Neural progenitor cell (in vitro differentiated cells): ENCODE results near the gene ARHGEF40. TPM values are rescaled to one million over a fixed set of nuclear protein-coding genes. Genes with fewer than 3 reads are reported as not detected.

Source experiments
- DNase-seq: peaks from one replicate; pipeline ENCODE4 v3.0.0-alpha.2; 2016; ENCODE audit warnings: low spot score
- H2AFZ ChIP-seq: fragments of 200-600 bp; sonication (generic); replicated peaks from 2 replicates; pipeline ENCODE4 v1.6.1; 2016; ENCODE audit warnings: antibody characterized with exemption
- H3F3A ChIP-seq: fragments of 200-600 bp; sonication (generic); 2 replicates; pipeline ENCODE4 v1.6.1; 2016; ENCODE audit warnings: antibody characterized with exemption, low read depth
- H3K27ac ChIP-seq: fragments of 200-600 bp; sonication (generic); 2 replicates; pipeline ENCODE4 v1.5.1; 2016; ENCODE audit warnings: mild to moderate bottlenecking
- H3K27me3 ChIP-seq: fragments of 200-600 bp; sonication (generic); 2 replicates; pipeline ENCODE4 v1.6.1; 2016; ENCODE audit warnings: mild to moderate bottlenecking, moderate library complexity
- H3K36me3 ChIP-seq: fragments of 200-600 bp; sonication (generic); 2 replicates; pipeline ENCODE4 v1.5.1; 2016
- H3K4me1 ChIP-seq: fragments of 200-600 bp; sonication (generic); 2 replicates; pipeline ENCODE4 v1.6.1; 2016; ENCODE audit warnings: mixed run types
- H3K4me2 ChIP-seq: fragments of 200-600 bp; sonication (generic); 2 replicates; pipeline ENCODE4 v1.6.1; 2016
- H3K4me3 ChIP-seq: fragments of 200-600 bp; sonication (generic); 2 replicates; pipeline ENCODE4 v1.5.1; 2016
- H3K79me2 ChIP-seq: fragments of 200-600 bp; sonication (generic); 2 replicates; pipeline ENCODE4 v1.6.1; 2016; ENCODE audit warnings: low read depth
- H3K9ac ChIP-seq: fragments of 200-600 bp; sonication (generic); 2 replicates; pipeline ENCODE4 v1.6.1; 2016
- H3K9me3 ChIP-seq: fragments of 200-600 bp; sonication (generic); 2 replicates; pipeline ENCODE4 v1.5.1; 2016; ENCODE audit warnings: low read depth
- H4K20me1 ChIP-seq: fragments of 200-600 bp; sonication (generic); 2 replicates; pipeline ENCODE4 v1.6.1; 2016; ENCODE audit warnings: low read depth
- H3K27ac Mint-ChIP-seq: 3 replicates; pipeline ENCODE4 v1.8.0; 2021; ENCODE audit warnings: mixed read lengths
- H3K27me3 Mint-ChIP-seq: 2 replicates; pipeline ENCODE4 v1.8.0; 2022; ENCODE audit warnings: low read depth, mild to moderate bottlenecking, inconsistent platforms, moderate library complexity, mixed read lengths; ENCODE audit not compliant: insufficient read depth
- H3K36me3 Mint-ChIP-seq: 3 replicates; pipeline ENCODE4 v1.8.0; 2021; ENCODE audit warnings: mixed read lengths
- H3K4me1 Mint-ChIP-seq: 3 replicates; pipeline ENCODE4 v1.8.0; 2021; ENCODE audit warnings: mixed read lengths
- H3K4me3 Mint-ChIP-seq: 3 replicates; pipeline ENCODE4 v1.8.0; 2021; ENCODE audit warnings: mild to moderate bottlenecking, moderate library complexity, mixed read lengths
- H3K9me3 Mint-ChIP-seq: 3 replicates; pipeline ENCODE4 v1.8.0; 2020; ENCODE audit warnings: mixed read lengths
- CTCF ChIP-seq: fragments of 200-600 bp; sonication (generic); IDR thresholded peaks from 2 replicates; pipeline ENCODE4 v1.5.1; 2017; ENCODE audit warnings: antibody characterized with exemption, mild to moderate bottlenecking
- EZH2 ChIP-seq: fragments of 200-600 bp; sonication (generic); IDR thresholded peaks from 2 replicates; pipeline ENCODE4 v1.6.1; 2017; ENCODE audit warnings: antibody characterized with exemption, mild to moderate bottlenecking, moderate library complexity
- EZH2phosphoT487 ChIP-seq: fragments of 200-600 bp; sonication (generic); IDR thresholded peaks from 2 replicates; pipeline ENCODE4 v1.6.1; 2017; ENCODE audit warnings: antibody characterized with exemption
- total RNA-seq: library from RNA; depleted of rRNA; stranded (reverse); fragments of >200 nt; gene quantifications from 2 replicates; pipeline ENCODE4 v1.2.3, GENCODE V29; 2015; ENCODE audit warnings: low replicate concordance

The ARHGEF40 gene
- total RNA-seq, 1 donor from 2014 or later = 15.0 TPM

- H3K4me3 ChIP-seq = no peak within 1 kb of the TSS
- H3K4me1 ChIP-seq = peaks cover 11% of the 10 kb centered on the region
- H3K9me3 ChIP-seq = no peaks in the 10 kb centered on the region
- H3K4me2 ChIP-seq = no peak within 1 kb of the TSS
- no peak within 1 kb of the TSS for H3K9ac ChIP-seq
- no peaks in the 10 kb centered on the region for H4K20me1 ChIP-seq
- H3K27me3 Mint-ChIP-seq = peaks cover 10% of the 10 kb centered on the region
- no peaks in the 10 kb centered on the region for H3K36me3 Mint-ChIP-seq
- H3K27ac Mint-ChIP-seq = no peak within 1 kb of the TSS
- no peak within 1 kb of the TSS for H3K27ac ChIP-seq
- no peaks in the 10 kb centered on the region for H3F3A ChIP-seq
- H3K4me1 Mint-ChIP-seq = peaks cover 7% of the 10 kb centered on the region
- no peak within 1 kb of the TSS for H2AFZ ChIP-seq
- DNase-seq = no peak
- no peak for TF ChIP-seq EZH2
- no peak for TF ChIP-seq EZH2phosphoT487
- no peak for TF ChIP-seq CTCF
- H3K79me2 ChIP-seq = no peaks in the 10 kb centered on the region
- peak within 1 kb of the TSS; percentile 14 for H3K4me3 Mint-ChIP-seq
- no peaks in the 10 kb centered on the region for H3K9me3 Mint-ChIP-seq
- no peaks in the 10 kb centered on the region for H3K36me3 ChIP-seq
- H3K27me3 ChIP-seq = no peaks in the 10 kb centered on the region
Observed at GRCh38 chr14:21034707-21035106, 35.4 kb upstream of the ARHGEF40 start, which contains the start of gene RNASE13. Gene RNASE13 (minus strand): TSS chr14:21034807. CDS start chr14:21034288, 519 bp downstream.

GRCh38 chr14:21036751-21037150 is 33.4 kb upstream of the ARHGEF40 start:
- H3K79me2 ChIP-seq = no peaks in the 10 kb centered on the region
- H3K27ac ChIP-seq = no peak overlapping the region
- H3K4me2 ChIP-seq = no peak overlapping the region

GRCh38 chr14:21037156-21037555 is 32.9 kb upstream of the ARHGEF40 start:
- Mint-ChIP-seq H3K27ac (no peak overlapping the region), H3K9me3 (no peaks in the 10 kb centered on the region), H3K4me3 (no peak overlapping the region), H3K27me3 (peaks cover 12% of the 10 kb centered on the region), H3K4me1 (peaks cover 17% of the 10 kb centered on the region), H3K36me3 (no peaks in the 10 kb centered on the region)
- H3K36me3 ChIP-seq = no peaks in the 10 kb centered on the region
- no peak for DNase-seq
- TF ChIP-seq CTCF = no peak
- TF ChIP-seq EZH2phosphoT487 = no peak
- TF ChIP-seq EZH2 = no peak
- no peak overlapping the region for H3K4me3 ChIP-seq
- no peaks in the 10 kb centered on the region for H3F3A ChIP-seq
- no peak overlapping the region for H3K27ac ChIP-seq
- no peak overlapping the region for H3K4me2 ChIP-seq
- no peaks in the 10 kb centered on the region for H3K79me2 ChIP-seq
- H3K9me3 ChIP-seq = no peaks in the 10 kb centered on the region
- no peaks in the 10 kb centered on the region for H3K27me3 ChIP-seq
- H2AFZ ChIP-seq = no peak overlapping the region
- no peaks in the 10 kb centered on the region for H4K20me1 ChIP-seq
- H3K9ac ChIP-seq = no peak overlapping the region
- peaks cover 11% of the 10 kb centered on the region for H3K4me1 ChIP-seq

More at GRCh38 chr14:21036751-21037150, 33.4 kb upstream of the ARHGEF40 start:
- Mint-ChIP-seq H3K4me1 (peaks cover 17% of the 10 kb centered on the region), H3K27me3 (peaks cover 12% of the 10 kb centered on the region), H3K4me3 (no peak overlapping the region), H3K27ac (no peak overlapping the region), H3K9me3 (no peaks in the 10 kb centered on the region), H3K36me3 (no peaks in the 10 kb centered on the region)
- Histone ChIP-seq H3K9me3 (no peaks in the 10 kb centered on the region), H3K4me1 (peaks cover 11% of the 10 kb centered on the region), H3F3A (no peaks in the 10 kb centered on the region), H3K4me3 (no peak overlapping the region), H3K36me3 (no peaks in the 10 kb centered on the region), H3K27me3 (no peaks in the 10 kb centered on the region), H2AFZ (no peak overlapping the region), H4K20me1 (no peaks in the 10 kb centered on the region), H3K9ac (no peak overlapping the region)
- no peak for DNase-seq
- TF ChIP-seq EZH2phosphoT487 (no peak), CTCF (no peak), EZH2 (no peak)
